Measurements from ENCODE around the gene RAB2B. TPM values are rescaled to one million over a fixed set of nuclear protein-coding genes. Genes with fewer than 3 reads are reported as not detected.

Gene RAB2B
- polyA plus RNA-seq, 1 of the 3 experiments (the other 2 are of a cell fraction), result 24.4 TPM

GRCh38 chr14:21431126-21431525 lies 45.6 kb downstream of the RAB2B start:
- Histone ChIP-seq H3K4me1 (ENCODE audit: control insufficient read depth in 1 of 2, insufficient read depth in 2 of 2, low read depth in 1 of 2, low read length in 1 of 2) (peaks cover 0 to 4% of the 10 kb centered on the region in 2 experiments; a peak in 2 of 4 replicates), H3F3A (replicated peaks; ENCODE audit: insufficient read depth) (no peaks in the 10 kb centered on the region), H3K9me3 (no peaks in the 10 kb centered on the region), H2AFZ (ENCODE audit: low read depth) (no peak overlapping the region), H3K36me3 (replicated peaks in 1 of 2; ENCODE audit: control insufficient read depth in 1 of 2, insufficient read depth in 2 of 2, low read length in 1 of 2) (peaks cover 31 to 68% of the 10 kb centered on the region in 2 experiments), H3K79me2 (ENCODE audit: insufficient read depth) (peaks cover 68% of the 10 kb centered on the region), H4K20me1 (ENCODE audit: insufficient read depth) (peaks cover 10% of the 10 kb centered on the region; the same call in 1 of the 2 replicates), H3K9me2 (no peaks in the 10 kb centered on the region), H3K27me3 (ENCODE audit: insufficient read depth) (no peaks in the 10 kb centered on the region), H3K9ac (no peak overlapping the region), H3K4me3 (ENCODE audit: low read depth in 2 of 2, low read length in 1 of 2) (no peak overlapping the region), H3K4me2 (no peak overlapping the region), H3K27ac (ENCODE audit: low read depth in 2 of 2, low read length in 1 of 2) (no peak overlapping the region)
- ChIA-PET POLR2A (no interaction called here), CTCF (no interaction called here)
- WGBS (ENCODE audit: low lambda C conversion rate), result 100% methylated on average over 1 of the region's 2 CpGs
- TF ChIP-seq MXI1 (IDR thresholded peaks at IDR 0.05; ENCODE audit: low read depth, low read length), result no peak
- TF ChIP-seq FOSL2 (IDR thresholded peaks at IDR 0.05; ENCODE audit: borderline replicate concordance, low read depth), result no peak
- TF ChIP-seq, protein P1, sequence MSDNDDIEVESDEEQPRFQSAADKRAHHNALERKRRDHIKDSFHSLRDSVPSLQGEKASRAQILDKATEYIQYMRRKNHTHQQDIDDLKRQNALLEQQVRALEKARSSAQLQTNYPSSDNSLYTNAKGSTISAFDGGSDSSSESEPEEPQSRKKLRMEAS (IDR thresholded peaks at IDR 0.05; ENCODE audit: low read depth), result no peak
- no peak for TF ChIP-seq GATA2 (CRISPR knock-in tag; IDR thresholded peaks at IDR 0.05)
- no peak for TF ChIP-seq CHD2 (IDR thresholded peaks at IDR 0.05; ENCODE audit: low read length, partially characterized antibody)
- no peak for TF ChIP-seq FOXJ3 (CRISPR knock-in tag; IDR thresholded peaks at IDR 0.05)
- no peak for TF ChIP-seq USF1 (IDR thresholded peaks at IDR 0.05; ENCODE audit: borderline replicate concordance, low read depth)
- TF ChIP-seq IRF3 (IDR thresholded peaks at IDR 0.05; ENCODE audit: low read depth, low read length), result no peak
- no peak for TF ChIP-seq GABPA (IDR thresholded peaks at IDR 0.05; ENCODE audit: low read depth)
- no peak for TF ChIP-seq RAD21 (IDR thresholded peaks at IDR 0.05; ENCODE audit: low read length)
- no peak for TF ChIP-seq NRF1 (IDR thresholded peaks at IDR 0.05; ENCODE audit: low read depth, low read length)
- no peak for TF ChIP-seq TAF1 (IDR thresholded peaks at IDR 0.05; ENCODE audit: borderline replicate concordance, low read depth, low read length)
- TF ChIP-seq TEAD4 (IDR thresholded peaks at IDR 0.05; ENCODE audit: borderline replicate concordance, insufficient read depth), result no peak
- TF ChIP-seq POLR2AphosphoS5 (IDR thresholded peaks at IDR 0.05; ENCODE audit: low read depth, low read length), result no peak
- no peak for TF ChIP-seq JUND (IDR thresholded peaks at IDR 0.05)
- no peak for TF ChIP-seq ZBTB33 (IDR thresholded peaks at IDR 0.05; ENCODE audit: borderline replicate concordance, low read depth)
- TF ChIP-seq, protein P2, sequence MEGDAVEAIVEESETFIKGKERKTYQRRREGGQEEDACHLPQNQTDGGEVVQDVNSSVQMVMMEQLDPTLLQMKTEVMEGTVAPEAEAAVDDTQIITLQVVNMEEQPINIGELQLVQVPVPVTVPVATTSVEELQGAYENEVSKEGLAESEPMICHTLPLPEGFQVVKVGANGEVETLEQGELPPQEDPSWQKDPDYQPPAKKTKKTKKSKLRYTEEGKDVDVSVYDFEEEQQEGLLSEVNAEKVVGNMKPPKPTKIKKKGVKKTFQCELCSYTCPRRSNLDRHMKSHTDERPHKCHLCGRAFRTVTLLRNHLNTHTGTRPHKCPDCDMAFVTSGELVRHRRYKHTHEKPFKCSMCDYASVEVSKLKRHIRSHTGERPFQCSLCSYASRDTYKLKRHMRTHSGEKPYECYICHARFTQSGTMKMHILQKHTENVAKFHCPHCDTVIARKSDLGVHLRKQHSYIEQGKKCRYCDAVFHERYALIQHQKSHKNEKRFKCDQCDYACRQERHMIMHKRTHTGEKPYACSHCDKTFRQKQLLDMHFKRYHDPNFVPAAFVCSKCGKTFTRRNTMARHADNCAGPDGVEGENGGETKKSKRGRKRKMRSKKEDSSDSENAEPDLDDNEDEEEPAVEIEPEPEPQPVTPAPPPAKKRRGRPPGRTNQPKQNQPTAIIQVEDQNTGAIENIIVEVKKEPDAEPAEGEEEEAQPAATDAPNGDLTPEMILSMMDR (IDR thresholded peaks at IDR 0.05), result no peak
- DNase-seq, result no peak
